ENCODE data around the gene ERVH48-1.
A peak's percentile ranks its signal among the peaks of the same experiment; 100 is the strongest.
"Not testable (repeated sequence)": the region's sequence is repeated elsewhere in the genome, so short reads cannot be mapped to it uniquely, and the experiment has no call there.

ERVH48-1 gene

DNA sequence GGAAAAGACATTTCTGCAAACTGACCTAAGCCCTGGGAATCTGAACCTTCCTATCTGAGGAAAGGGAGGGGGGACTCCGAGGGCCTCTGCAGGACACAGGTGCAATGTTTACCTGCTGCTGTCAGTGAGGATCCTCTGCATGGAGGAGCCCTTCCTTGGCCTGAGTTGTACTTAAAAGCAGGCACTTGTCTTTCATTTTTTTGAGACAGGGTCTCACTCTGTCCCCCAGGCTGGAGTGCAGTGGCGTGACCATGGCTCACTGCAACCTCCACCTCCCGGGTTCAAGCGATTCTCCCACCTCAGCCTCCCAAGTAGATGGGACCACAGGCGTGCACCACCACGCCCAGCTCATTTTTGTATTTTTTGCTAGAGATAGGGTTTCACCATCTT, 13.2 kb upstream of the ERVH48-1 start:
- not testable (repeated sequence) for DNase-seq

- DNase-seq = no peak
Measured at GRCh38 chr21:42937960-42938605, 12.7 kb upstream of the ERVH48-1 start.

DNA sequence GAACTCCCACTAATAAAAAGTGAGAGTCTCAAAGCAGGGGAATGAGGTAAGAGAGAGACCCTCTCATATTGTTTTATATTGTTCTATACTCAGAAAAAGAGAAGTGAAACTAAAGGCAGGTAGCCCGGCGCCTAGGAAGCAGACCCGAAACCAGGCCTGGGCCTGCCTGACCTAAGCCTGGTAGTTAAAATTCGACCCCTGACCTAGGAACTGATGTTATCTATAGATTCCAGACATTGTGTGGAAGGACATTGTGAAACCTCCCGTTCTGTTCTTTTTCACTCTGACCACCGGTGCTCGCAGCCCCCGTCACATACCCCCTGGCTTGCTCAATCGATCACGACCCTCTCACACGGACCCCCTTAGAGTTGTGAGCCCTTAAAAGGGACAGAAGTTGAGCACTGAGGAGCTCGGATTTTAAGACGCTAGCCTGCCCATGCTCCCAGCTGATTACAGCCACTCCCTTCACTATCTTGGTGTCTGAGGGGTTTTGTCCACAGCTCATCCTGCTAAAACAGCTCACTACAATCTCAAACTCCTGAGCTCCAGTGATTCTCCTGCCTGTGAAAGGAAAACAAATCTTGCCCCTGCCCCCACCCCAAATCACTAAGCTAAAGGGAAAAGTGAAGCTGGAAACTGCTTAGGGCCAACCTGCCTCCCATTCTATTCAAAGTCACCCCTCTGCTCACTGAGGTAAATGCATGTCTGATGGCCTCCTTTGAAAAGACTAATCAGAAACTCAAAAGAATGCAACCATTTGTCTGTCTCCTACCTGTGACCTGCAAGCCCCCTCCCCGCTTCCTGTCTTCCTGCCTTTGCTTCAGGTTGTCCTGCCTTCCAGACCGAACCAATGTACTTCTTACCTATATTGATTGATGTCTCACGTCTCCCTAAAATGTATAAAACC, 11.9 kb upstream of the ERVH48-1 start:
- not testable (repeated sequence) for DNase-seq

DNA sequence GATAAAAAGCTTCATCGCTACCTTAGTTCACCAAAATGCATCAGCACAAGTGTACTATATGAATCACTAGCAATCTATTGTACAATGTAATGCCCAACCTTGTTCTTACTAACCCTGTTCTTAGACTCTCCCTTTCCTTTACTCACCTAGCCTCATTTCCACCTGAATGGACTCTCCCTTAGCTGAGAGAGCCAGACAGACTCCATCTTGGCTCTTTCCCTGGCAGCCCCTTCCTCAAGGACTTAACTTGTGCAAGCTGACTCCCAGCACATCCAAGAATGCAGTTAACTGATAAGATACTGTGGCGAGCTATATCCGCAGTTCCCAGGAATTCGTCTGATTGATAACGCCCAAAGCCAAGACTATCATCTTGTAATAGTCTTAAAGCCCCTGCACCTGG, 10.9 kb upstream of the ERVH48-1 start:
- not testable (repeated sequence) for DNase-seq

DNA sequence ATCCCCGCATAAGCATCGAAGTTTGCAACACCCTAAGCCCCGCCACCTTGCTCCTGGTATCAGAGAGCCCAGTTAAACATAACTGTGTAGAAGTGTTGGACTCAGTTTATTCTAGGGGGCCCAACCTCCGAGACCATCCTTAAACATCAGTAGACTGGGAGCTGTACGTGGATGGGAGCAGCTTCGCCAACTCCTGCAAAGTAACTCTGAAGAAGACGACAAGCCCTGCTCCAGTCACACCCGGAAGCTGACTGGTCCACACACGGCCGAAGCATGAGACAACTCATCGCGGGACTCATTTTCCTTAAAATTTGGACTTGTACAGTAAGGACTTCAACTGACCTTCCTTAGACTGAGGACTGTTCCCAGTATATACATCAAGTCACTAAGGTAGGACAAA, 8.5 kb upstream of the ERVH48-1 start:
- DNase-seq = not testable (repeated sequence)

GRCh38 chr21:42933137-42933970, 7.9 kb upstream of the ERVH48-1 start:
- DNase-seq = not testable (repeated sequence)

GRCh38 chr21:42932378-42933136, 7.1 kb upstream of the ERVH48-1 start:
- DNase-seq = not testable (repeated sequence)

DNA sequence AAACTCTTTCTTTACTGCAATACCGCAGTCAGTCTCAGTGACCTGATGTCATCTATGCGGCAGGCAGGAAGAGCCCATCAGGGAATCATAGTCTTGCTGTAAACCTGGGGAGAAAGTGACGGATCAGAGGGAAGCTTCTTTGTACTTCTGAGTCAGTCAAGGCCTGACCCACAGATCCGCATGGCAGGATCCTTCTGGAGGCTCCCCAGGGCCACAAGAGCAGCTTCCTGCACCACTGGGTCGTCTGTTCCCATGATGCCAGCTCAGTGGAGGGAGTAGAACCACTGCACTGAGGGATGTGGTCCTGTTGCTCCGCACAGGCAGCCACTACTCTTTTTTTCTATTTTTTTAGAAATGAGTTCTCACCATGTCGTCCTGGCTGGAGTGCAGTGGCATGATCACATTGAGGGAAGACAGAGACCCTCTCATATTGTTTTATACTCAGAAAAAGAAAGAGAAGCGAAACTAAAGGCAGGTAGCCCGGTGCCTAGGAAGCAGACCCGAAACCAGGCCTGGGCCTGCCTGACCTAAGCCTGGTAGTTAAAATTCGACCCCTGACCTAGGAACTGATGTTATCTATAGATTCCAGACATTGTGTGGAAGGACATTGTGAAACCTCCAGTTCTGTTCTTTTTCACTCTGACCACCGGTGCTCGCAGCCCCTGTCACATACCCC, 6.3 kb upstream of the ERVH48-1 start:
- DNase-seq = no peak

- no peak for DNase-seq
Measured at GRCh38 chr21:42929969-42930368, 4.5 kb upstream of the ERVH48-1 start.

GRCh38 chr21:42927474-42928200, 2.2 kb upstream of the ERVH48-1 start:
- not testable (repeated sequence) for DNase-seq

- no peak for DNase-seq
Measured at GRCh38 chr21:42924433-42924751, 1.0 kb downstream of the ERVH48-1 start.

- DNase-seq = peak; percentile 31
Measured at GRCh38 chr21:42923553-42924432, 1.6 kb downstream of the ERVH48-1 start.

DNA sequence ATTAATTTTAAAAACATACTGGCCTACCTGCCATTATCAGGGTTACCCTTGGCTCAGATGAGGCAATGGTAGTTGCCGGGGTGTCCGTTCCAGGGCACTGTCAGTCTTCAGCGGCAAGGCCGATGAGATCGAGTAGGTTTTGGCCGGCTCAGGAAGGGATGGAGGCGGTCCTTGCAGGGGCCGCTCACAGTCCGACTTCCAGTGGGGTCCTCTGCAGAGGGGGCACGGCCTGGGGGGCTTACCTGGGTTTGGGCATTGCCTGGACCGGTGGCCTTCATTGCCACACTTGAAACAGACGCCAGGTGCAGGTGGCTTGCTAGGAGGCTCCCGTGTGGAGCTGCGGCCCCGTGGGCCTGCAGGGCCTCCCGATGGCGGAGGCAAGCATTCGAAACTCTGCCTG, 2.5 kb downstream of the ERVH48-1 start:
- DNase-seq = no peak

DNA sequence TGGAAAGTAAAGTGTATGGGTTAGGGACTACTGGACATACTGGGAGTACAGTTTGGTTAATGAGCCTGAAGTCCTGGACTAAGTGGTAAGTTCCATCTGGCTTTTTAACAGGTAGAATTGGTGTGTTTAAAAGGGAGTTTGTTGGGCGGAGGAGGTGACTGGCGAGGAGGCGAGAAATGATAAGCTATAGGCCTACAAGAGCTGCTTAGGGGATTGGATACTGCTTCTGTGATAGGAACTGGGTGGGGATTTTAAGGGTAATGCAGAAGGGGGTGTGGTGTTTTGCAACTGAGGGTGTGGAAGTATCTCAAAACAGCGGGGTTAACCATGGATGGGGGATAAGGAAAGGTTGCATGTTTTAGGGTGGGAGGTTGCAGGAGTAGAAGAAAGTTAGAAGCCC, 3.5 kb downstream of the ERVH48-1 start:
- DNase-seq = no peak

GRCh38 chr21:42918291-42918690, 7.1 kb downstream of the ERVH48-1 start:
- DNase-seq = no peak

- DNase-seq = no peak
Measured at GRCh38 chr21:42913476-42913875, 12.0 kb downstream of the ERVH48-1 start.

DNA sequence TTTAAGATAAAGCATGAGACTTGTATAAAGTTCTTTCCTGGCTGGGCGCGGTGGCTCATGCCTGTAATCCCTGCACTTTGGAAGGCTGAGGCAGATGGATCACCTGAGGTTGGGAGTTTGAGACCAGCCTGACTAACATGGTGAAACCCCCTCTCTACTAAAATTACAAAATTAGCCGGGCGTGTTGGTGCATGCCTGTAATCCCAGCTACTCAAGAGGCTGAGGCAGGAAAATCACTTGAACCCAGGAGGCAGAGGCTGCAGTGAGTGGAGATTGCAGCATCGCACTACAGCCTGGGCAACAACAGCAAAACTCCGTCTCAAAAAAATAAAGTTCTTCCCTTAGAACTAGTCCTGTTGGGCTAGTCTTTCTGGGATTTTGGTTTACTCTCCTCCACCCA, 13.5 kb downstream of the ERVH48-1 start:
- not testable (repeated sequence) for DNase-seq

GRCh38 chr21:42908484-42908883, 16.9 kb downstream of the ERVH48-1 start:
- not testable (repeated sequence) for DNase-seq

GRCh38 chr21:42906233-42906632, 19.2 kb downstream of the ERVH48-1 start:
- no peak for DNase-seq

DNA sequence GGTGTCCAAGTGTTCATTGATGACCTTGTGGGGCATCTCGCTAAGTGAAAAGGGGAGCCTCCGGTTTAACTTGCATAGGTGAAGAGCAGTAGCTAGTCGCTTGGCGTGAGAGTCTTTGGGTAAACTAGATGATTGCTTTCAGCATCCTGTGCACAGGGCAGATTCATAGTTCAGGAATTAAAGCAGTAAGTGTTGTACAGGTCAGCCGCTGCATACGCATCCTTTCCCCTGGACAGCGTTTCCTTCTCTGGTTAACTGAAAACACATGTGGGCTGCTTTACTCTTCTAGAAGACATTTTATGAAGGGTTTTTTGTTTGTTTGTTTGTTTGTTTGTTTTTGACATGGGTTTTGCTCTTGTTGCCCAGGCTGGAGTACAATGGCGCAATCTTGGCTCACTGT, 20.2 kb downstream of the ERVH48-1 start:
- DNase-seq = no peak

Measured in NCI-H2227 treated with DMSO at 0.1 percent for 48 hours (cell line).